CD8-positive, alpha-beta memory T cell (primary cell): ENCODE results near the gene SOX6. TPM values are rescaled to one million over a fixed set of nuclear protein-coding genes. Genes with fewer than 3 reads are reported as not detected.
"Not testable (repeated sequence)": the region's sequence is repeated elsewhere in the genome, so short reads cannot be mapped to it uniquely, and the experiment has no call there.

Experiments
- CTCF ChIA-PET: fragments of 350-600 bp; sonication (Branson Sonifier 250); formaldehyde crosslinking; loops from one replicate; lab custom pipeline; 2021; ENCODE audit warnings: antibody characterized with exemption; lab: Charles Lee
- POLR2A ChIA-PET: fragments of 350-600 bp; sonication (Branson Sonifier 250); formaldehyde crosslinking; loops from one replicate; lab custom pipeline; 2021; ENCODE audit warnings: antibody characterized with exemption; lab: Charles Lee
- DNase-seq, 5 donors: peaks; one replicate each; pipeline versions ENCODE4 v3.0.0 to v3.0.0-alpha.2; 2020 to 2022; ENCODE audit warnings: mixed read lengths in 1 of 5
- H3K27ac ChIP-seq: one replicate; pipeline ENCODE4 v1.7.0; 2013; ENCODE audit warnings: low read depth, mild to moderate bottlenecking, low read length, moderate library complexity
- H3K27me3 ChIP-seq: 2 replicates; pipeline ENCODE4 v1.7.0; 2013; ENCODE audit warnings: low read length, mild to moderate bottlenecking; ENCODE audit not compliant: insufficient read depth, poor library complexity, severe bottlenecking
- H3K36me3 ChIP-seq: 2 replicates; pipeline ENCODE4 v1.7.0; 2013; ENCODE audit warnings: mild to moderate bottlenecking, low read length, moderate library complexity; ENCODE audit not compliant: insufficient read depth
- H3K4me1 ChIP-seq: 2 replicates; pipeline ENCODE4 v1.7.0; 2013; ENCODE audit warnings: mild to moderate bottlenecking, low read length, moderate library complexity; ENCODE audit not compliant: insufficient read depth
- H3K4me3 ChIP-seq: 2 replicates; pipeline ENCODE4 v1.7.0; 2013; ENCODE audit warnings: mild to moderate bottlenecking, low read length
- H3K9me3 ChIP-seq: 2 replicates; pipeline ENCODE4 v1.7.0; 2013; ENCODE audit warnings: mild to moderate bottlenecking, low read length
- H3K27ac Mint-ChIP-seq, 8 donors: one replicate each; pipeline ENCODE4 v1.8.0; 2020 to 2021; ENCODE audit warnings: mixed read lengths in 8 of 8, mild to moderate bottlenecking in 6 of 8, inconsistent platforms in 3 of 8, moderate library complexity in 3 of 8
- H3K27me3 Mint-ChIP-seq, 2 donors: one replicate each; pipeline ENCODE4 v1.8.0; 2020 to 2021; ENCODE audit warnings: mixed read lengths in 2 of 2, mild to moderate bottlenecking in 1 of 2, moderate library complexity in 1 of 2
- H3K36me3 Mint-ChIP-seq, 3 donors: one replicate each; pipeline ENCODE4 v1.8.0; 2020 to 2021; ENCODE audit warnings: mixed read lengths in 3 of 3, inconsistent platforms in 1 of 3, mild to moderate bottlenecking in 1 of 3
- H3K4me1 Mint-ChIP-seq, 3 donors: one replicate each; pipeline ENCODE4 v1.8.0; 2020 to 2021; ENCODE audit warnings: mixed read lengths in 3 of 3, inconsistent platforms in 1 of 3, mild to moderate bottlenecking in 1 of 3
- H3K4me3 Mint-ChIP-seq, 7 donors: one replicate each; pipeline ENCODE4 v1.8.0; 2020 to 2021; ENCODE audit warnings: mixed read lengths in 7 of 7, mild to moderate bottlenecking in 6 of 7, moderate library complexity in 4 of 7, inconsistent platforms in 2 of 7
- H3K9me3 Mint-ChIP-seq, 5 donors: one replicate each; pipeline ENCODE4 v1.8.0; 2020 to 2022; ENCODE audit warnings: mixed read lengths in 5 of 5, mild to moderate bottlenecking in 3 of 5, moderate library complexity in 2 of 5, inconsistent platforms in 1 of 5
- polyA plus RNA-seq: library from polyadenylated mRNA; unstranded; fragments of 300-500 nt; fragmentation: Illumina TruSeq; gene quantifications from one replicate; pipeline ENCODE4 v1.2.3, GENCODE V29; 2021
- total RNA-seq, 2 experiments: library from RNA; stranded (reverse); gene quantifications; one replicate each; pipeline ENCODE4 v1.2.3, GENCODE V29; 2021

Gene SOX6
- total and polyA plus RNA-seq, 3 experiments from 2014 or later, result not detected

DNA sequence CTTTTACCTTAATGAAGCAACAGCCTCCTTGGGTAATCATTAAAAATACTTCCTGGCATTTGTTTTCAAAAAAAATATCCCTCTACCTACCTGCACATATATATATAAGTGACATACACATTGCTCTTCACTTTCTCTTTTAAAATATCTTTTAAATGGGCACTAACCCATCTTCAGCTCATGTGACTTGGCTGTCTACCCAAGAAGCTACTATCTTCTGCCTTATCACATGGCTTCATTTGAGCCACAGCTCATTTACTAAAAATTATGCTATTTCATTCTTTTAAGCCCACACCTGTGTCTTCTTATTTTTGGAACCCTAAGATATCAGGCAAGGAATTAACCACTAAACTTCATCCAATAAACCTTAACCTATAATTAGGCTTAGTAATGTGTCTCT, 37.0 kb upstream of the SOX6 start:
- H3K9me3 ChIP-seq, result no peaks in the 10 kb centered on the region
- H3K27me3 ChIP-seq, result no peaks in the 10 kb centered on the region
- POLR2A ChIA-PET, result no interaction called here
- Mint-ChIP-seq H3K27ac (no peak overlapping the region), H3K4me3 (no peak overlapping the region), H3K36me3 (no peaks in the 10 kb centered on the region), H3K27me3 (no peaks in the 10 kb centered on the region), H3K4me1 (no peaks in the 10 kb centered on the region), H3K9me3 (peaks cover 4 to 35% (median 16%) of the 10 kb centered on the region in 5 donors)
- no peaks in the 10 kb centered on the region for H3K36me3 ChIP-seq
- H3K27ac ChIP-seq, result no peak overlapping the region
- H3K4me1 ChIP-seq, result no peaks in the 10 kb centered on the region
- CTCF ChIA-PET, result no interaction called here
- DNase-seq, result no peak
- H3K4me3 ChIP-seq, result no peak overlapping the region

DNA sequence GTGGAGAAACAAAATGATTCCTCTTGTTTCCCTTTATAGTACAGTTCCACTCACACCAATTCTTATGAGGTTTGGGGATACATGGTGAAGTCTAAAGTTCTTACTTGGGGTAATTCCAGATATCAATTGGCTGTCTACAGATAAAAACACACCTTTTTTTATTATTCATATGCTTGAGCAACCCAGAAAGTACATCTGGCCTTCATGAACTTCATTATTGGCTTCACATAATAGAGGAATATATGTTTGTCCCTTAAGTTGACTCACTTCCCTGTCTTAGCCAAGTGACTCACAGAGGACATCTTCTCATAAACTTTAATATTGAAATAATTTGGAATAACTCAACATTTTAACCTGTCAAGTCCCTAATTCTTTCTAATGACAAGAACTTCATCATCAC, 36.3 kb upstream of the SOX6 start:
- no peaks in the 10 kb centered on the region for H3K36me3 Mint-ChIP-seq
- Histone ChIP-seq H3K4me3 (no peak overlapping the region), H3K27me3 (no peaks in the 10 kb centered on the region), H3K36me3 (no peaks in the 10 kb centered on the region), H3K4me1 (no peaks in the 10 kb centered on the region), H3K9me3 (no peaks in the 10 kb centered on the region), H3K27ac (no peak overlapping the region)
- peaks cover 4 to 29% (median 18%) of the 10 kb centered on the region in 5 donors for H3K9me3 Mint-ChIP-seq
- H3K4me1 Mint-ChIP-seq, result no peaks in the 10 kb centered on the region
- no peak for DNase-seq
- no peaks in the 10 kb centered on the region for H3K27me3 Mint-ChIP-seq
- H3K4me3 Mint-ChIP-seq, result no peak overlapping the region
- ChIA-PET CTCF (no interaction called here), POLR2A (no interaction called here)
- no peak overlapping the region for H3K27ac Mint-ChIP-seq

DNA sequence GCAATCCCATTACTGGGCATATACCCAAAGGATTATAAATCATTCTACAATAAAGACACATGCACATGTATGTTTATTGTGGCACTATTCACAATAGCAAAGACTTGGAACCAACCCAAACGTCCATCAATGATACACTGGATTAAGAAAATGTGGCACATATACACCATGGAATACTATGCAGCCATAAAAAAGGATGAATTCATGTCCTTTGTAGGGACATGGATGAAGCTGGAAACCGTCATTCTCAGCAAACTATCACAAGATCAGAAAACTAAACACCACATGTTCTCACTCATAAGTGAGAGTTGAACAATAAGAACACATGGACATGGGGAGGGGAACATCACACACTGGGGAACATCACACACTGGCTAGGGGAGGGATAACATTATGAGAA, 34.5 kb upstream of the SOX6 start:
- H3K27ac Mint-ChIP-seq, H3K4me1 Mint-ChIP-seq, H3K4me3 ChIP-seq, H3K4me3 Mint-ChIP-seq, H3K27me3 Mint-ChIP-seq, H3K9me3 ChIP-seq, H3K4me1 ChIP-seq, H3K36me3 Mint-ChIP-seq, H3K36me3 ChIP-seq, CTCF ChIA-PET, DNase-seq, POLR2A ChIA-PET, H3K27me3 ChIP-seq, H3K27ac ChIP-seq: not testable (repeated sequence)
- H3K9me3 Mint-ChIP-seq, result peaks cover 4 to 35% (median 18%) of the 10 kb centered on the region in 5 donors

DNA sequence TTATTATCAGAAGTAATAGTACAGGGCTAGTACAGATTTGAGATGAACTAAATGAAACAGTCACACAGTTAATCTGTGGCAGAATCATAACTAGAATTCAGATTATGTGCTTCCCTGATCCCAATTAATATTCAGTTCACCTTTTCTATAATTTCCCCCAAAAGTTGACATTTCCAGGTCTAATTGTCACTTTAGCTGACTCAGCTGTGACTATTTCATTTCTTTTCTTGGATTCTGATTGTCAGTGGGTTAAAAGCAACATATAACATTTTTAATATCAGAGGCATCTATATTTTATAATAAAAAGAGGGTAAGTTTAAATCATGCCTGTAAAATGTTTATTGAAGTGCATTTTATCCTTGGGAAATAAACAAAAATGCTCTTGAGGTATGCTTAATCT, 28.8 kb upstream of the SOX6 start:
- H3K4me1 ChIP-seq, result no peaks in the 10 kb centered on the region
- no peaks in the 10 kb centered on the region for H3K27me3 ChIP-seq
- Mint-ChIP-seq H3K27me3 (no peaks in the 10 kb centered on the region), H3K27ac (no peak overlapping the region), H3K36me3 (no peaks in the 10 kb centered on the region), H3K9me3 (peaks cover 1 to 29% (median 9%) of the 10 kb centered on the region in 5 donors), H3K4me1 (no peaks in the 10 kb centered on the region), H3K4me3 (no peak overlapping the region)
- ChIA-PET CTCF (no interaction called here), POLR2A (no interaction called here)
- no peaks in the 10 kb centered on the region for H3K36me3 ChIP-seq
- H3K4me3 ChIP-seq, result no peak overlapping the region
- DNase-seq, result no peak
- no peaks in the 10 kb centered on the region for H3K9me3 ChIP-seq
- H3K27ac ChIP-seq, result no peak overlapping the region

DNA sequence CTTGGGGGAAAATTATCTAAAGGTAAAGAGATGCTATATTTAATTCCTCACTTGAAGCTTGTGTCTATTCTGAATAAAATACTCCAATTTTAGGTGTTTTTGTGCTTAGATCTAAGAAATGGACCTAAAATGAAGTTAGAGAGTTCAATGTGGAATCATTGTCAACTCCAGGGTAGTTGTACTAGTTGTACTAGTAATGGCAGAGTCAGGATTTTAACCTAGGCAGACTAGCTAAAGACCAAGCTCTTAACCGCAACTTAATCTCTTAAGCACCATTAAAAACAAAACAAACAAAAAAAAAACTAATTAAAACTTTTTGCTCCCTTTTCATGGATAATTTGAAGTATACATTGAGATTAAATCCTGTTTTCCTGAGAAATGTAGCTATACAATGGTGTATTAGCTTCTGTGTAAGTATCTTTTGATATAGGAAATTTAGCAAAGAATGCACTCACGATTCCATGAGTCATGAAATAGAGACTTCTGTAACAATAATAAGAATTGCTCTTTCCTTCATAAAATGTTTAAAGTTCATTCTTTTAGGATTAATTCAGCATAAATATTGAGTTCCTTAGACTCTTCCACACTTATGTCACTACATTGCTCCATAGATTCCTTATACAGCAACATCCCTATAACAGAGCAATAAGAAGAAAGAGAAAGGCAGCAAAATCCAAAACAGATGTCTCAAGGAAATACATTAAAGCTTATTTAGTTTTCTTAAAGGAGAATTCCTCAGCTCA, 26.5 kb upstream of the SOX6 start:
- no peak overlapping the region for H3K4me3 Mint-ChIP-seq
- Histone ChIP-seq H3K36me3 (no peaks in the 10 kb centered on the region), H3K27ac (no peak overlapping the region), H3K4me1 (no peaks in the 10 kb centered on the region), H3K4me3 (no peak overlapping the region), H3K27me3 (no peaks in the 10 kb centered on the region), H3K9me3 (no peaks in the 10 kb centered on the region)
- H3K4me1 Mint-ChIP-seq, result no peaks in the 10 kb centered on the region
- ChIA-PET POLR2A (no interaction called here), CTCF (no interaction called here)
- no peaks in the 10 kb centered on the region for H3K27me3 Mint-ChIP-seq
- H3K9me3 Mint-ChIP-seq, result peaks cover 0 to 20% (median 1%) of the 10 kb centered on the region in 5 donors
- no peak for DNase-seq
- no peak overlapping the region for H3K27ac Mint-ChIP-seq
- no peaks in the 10 kb centered on the region for H3K36me3 Mint-ChIP-seq

DNA sequence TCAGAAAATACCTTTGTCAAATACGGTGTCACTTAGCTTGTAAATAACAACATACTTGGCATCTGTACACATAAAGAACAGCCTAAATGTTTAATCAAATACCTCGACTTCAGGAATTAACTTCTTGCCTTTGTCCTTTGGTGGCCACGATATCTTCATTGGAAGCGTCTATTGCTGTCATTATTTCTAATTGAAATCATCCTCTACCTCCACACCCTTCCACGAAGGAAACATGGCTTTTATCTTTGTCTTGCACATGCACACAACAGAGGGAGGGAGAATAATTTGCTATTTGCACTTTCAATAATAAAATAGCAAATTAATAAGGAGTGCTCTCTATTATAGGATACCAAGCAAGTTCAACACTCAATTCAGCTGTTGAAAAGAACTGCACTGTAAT, 25.8 kb upstream of the SOX6 start:
- H3K27me3 Mint-ChIP-seq, result no peaks in the 10 kb centered on the region
- H3K4me3 Mint-ChIP-seq, result no peak overlapping the region
- Histone ChIP-seq H3K4me1 (no peaks in the 10 kb centered on the region), H3K27me3 (no peaks in the 10 kb centered on the region), H3K4me3 (no peak overlapping the region), H3K27ac (no peak overlapping the region), H3K9me3 (no peaks in the 10 kb centered on the region), H3K36me3 (no peaks in the 10 kb centered on the region)
- no peak for DNase-seq
- peaks cover 0 to 20% (median 3%) of the 10 kb centered on the region in 5 donors for H3K9me3 Mint-ChIP-seq
- no peak overlapping the region for H3K27ac Mint-ChIP-seq
- no peaks in the 10 kb centered on the region for H3K36me3 Mint-ChIP-seq
- no peaks in the 10 kb centered on the region for H3K4me1 Mint-ChIP-seq
- POLR2A ChIA-PET, result no interaction called here
- CTCF ChIA-PET, result no interaction called here

DNA sequence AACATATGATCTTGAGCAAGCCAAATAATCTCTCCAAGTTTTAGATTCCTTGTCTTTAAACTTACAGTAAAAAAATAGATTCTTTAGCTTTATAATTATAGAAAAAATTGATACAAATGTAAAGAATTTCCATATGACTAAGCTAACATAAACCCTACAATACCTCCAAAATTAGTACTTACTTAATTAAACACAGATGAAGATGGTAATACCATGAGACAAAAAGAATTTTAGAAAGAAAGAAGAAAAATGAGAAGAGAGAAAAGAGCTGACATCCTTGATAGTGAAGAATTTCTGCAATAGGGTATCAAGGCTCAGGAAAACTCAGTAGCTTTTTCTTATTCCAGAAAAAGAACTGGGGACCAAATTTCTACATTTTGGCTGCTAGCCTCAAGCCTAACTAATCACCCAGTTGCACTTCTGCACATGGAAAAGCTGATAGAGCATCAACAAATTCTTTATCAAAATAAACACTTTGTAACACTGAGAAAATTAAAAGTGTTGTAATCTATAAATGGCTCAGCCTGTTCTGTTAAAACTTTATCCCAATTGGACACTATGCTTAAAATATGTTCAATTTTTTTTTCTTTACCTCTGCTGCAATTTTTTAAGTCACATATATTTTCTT, 24.7 kb upstream of the SOX6 start:
- Histone ChIP-seq H3K4me1 (no peaks in the 10 kb centered on the region), H3K4me3 (no peak overlapping the region), H3K9me3 (no peaks in the 10 kb centered on the region), H3K36me3 (no peaks in the 10 kb centered on the region), H3K27ac (no peak overlapping the region), H3K27me3 (no peaks in the 10 kb centered on the region)
- H3K9me3 Mint-ChIP-seq, result peaks cover 0 to 20% (median 3%) of the 10 kb centered on the region in 5 donors
- no peaks in the 10 kb centered on the region for H3K36me3 Mint-ChIP-seq
- CTCF ChIA-PET, result no interaction called here
- no peak for DNase-seq
- no peak overlapping the region for H3K4me3 Mint-ChIP-seq
- no peak overlapping the region for H3K27ac Mint-ChIP-seq
- no peaks in the 10 kb centered on the region for H3K27me3 Mint-ChIP-seq
- POLR2A ChIA-PET, result no interaction called here
- H3K4me1 Mint-ChIP-seq, result no peaks in the 10 kb centered on the region

DNA sequence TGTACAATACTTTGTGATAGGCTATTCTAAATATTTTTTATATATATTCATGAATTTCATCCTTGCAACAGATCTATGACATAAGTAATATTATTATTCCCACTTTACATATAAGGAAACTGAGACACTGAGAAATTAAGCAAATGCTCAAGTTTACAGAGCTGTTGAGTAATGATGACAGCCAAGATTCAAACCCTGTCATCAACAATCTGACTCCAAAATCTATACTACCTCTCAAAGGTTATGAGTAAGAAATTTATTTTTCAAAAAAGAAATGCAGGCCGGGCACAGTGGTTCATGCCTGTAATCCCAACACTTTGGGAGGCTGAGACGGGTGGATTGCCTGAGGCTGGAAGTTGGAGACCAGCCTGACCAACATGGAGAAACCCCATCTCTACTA, 22.6 kb upstream of the SOX6 start:
- Histone ChIP-seq H3K36me3 (no peaks in the 10 kb centered on the region), H3K27ac (no peak overlapping the region), H3K27me3 (no peaks in the 10 kb centered on the region), H3K4me1 (no peaks in the 10 kb centered on the region), H3K4me3 (no peak overlapping the region), H3K9me3 (no peaks in the 10 kb centered on the region)
- H3K36me3 Mint-ChIP-seq, result no peaks in the 10 kb centered on the region
- ChIA-PET CTCF (no interaction called here), POLR2A (no interaction called here)
- no peaks in the 10 kb centered on the region for H3K4me1 Mint-ChIP-seq
- H3K4me3 Mint-ChIP-seq, result no peak overlapping the region
- no peak for DNase-seq
- peaks cover 3 to 20% (median 4%) of the 10 kb centered on the region in 5 donors for H3K9me3 Mint-ChIP-seq
- H3K27ac Mint-ChIP-seq, result no peak overlapping the region
- no peaks in the 10 kb centered on the region for H3K27me3 Mint-ChIP-seq
